ENCODE results near the gene TTF1.

The TTF1 gene

GRCh38 chr9:132406554-132407122 is at the start of gene TTF1:
Gene TTF1 (minus strand): TSS chr9:132406840. CDS start chr9:132402821, 4,019 bp downstream.
- TF ChIP-seq CTCF (IDR thresholded peaks at IDR 0.05; ENCODE audit: low read depth, low read length): no peak
- peak within 1 kb of the TSS; percentile 78 for H3K4me3 ChIP-seq (ENCODE audit: low read depth, low read length)

GRCh38 chr9:132456241-132456640 is 49.6 kb upstream of the TTF1 start:
- TF ChIP-seq CTCF (IDR thresholded peaks at IDR 0.05; ENCODE audit: low read depth, low read length): no peak
- no peak overlapping the region for H3K4me3 ChIP-seq (ENCODE audit: low read depth, low read length)

GRCh38 chr9:132451276-132451675 is 44.6 kb upstream of the TTF1 start:
- H3K4me3 ChIP-seq (ENCODE audit: low read depth, low read length): no peak overlapping the region
- no peak for TF ChIP-seq CTCF (IDR thresholded peaks at IDR 0.05; ENCODE audit: low read depth, low read length)

GRCh38 chr9:132447902-132448301 is 41.3 kb upstream of the TTF1 start:
- H3K4me3 ChIP-seq (ENCODE audit: low read depth, low read length): no peak overlapping the region
- no peak for TF ChIP-seq CTCF (IDR thresholded peaks at IDR 0.05; ENCODE audit: low read depth, low read length)

- no peak for TF ChIP-seq CTCF (IDR thresholded peaks at IDR 0.05; ENCODE audit: low read depth, low read length)
- H3K4me3 ChIP-seq (ENCODE audit: low read depth, low read length): no peak overlapping the region
Observed at GRCh38 chr9:132447346-132447745, 40.7 kb upstream of the TTF1 start.

- H3K4me3 ChIP-seq (ENCODE audit: low read depth, low read length): no peak overlapping the region
- TF ChIP-seq CTCF (IDR thresholded peaks at IDR 0.05; ENCODE audit: low read depth, low read length): no peak
Observed at GRCh38 chr9:132446887-132447286, 40.2 kb upstream of the TTF1 start.

- H3K4me3 ChIP-seq (ENCODE audit: low read depth, low read length): no peak overlapping the region
- TF ChIP-seq CTCF (IDR thresholded peaks at IDR 0.05; ENCODE audit: low read depth, low read length): no peak
Observed at GRCh38 chr9:132443951-132444607, 37.4 kb upstream of the TTF1 start.
